GM18870 (cell line): ENCODE results near the gene PPIL4.
A peak's percentile ranks its signal among the peaks of the same experiment; 100 is the strongest.

Source experiments
- ATAC-seq: cut with Tn5 transposase; IDR thresholded peaks from one replicate; pipeline ENCODE4 v1.9.1; 2021; ENCODE audit warnings: moderate library complexity; ENCODE audit not compliant: unreplicated experiment

The PPIL4 gene

DNA sequence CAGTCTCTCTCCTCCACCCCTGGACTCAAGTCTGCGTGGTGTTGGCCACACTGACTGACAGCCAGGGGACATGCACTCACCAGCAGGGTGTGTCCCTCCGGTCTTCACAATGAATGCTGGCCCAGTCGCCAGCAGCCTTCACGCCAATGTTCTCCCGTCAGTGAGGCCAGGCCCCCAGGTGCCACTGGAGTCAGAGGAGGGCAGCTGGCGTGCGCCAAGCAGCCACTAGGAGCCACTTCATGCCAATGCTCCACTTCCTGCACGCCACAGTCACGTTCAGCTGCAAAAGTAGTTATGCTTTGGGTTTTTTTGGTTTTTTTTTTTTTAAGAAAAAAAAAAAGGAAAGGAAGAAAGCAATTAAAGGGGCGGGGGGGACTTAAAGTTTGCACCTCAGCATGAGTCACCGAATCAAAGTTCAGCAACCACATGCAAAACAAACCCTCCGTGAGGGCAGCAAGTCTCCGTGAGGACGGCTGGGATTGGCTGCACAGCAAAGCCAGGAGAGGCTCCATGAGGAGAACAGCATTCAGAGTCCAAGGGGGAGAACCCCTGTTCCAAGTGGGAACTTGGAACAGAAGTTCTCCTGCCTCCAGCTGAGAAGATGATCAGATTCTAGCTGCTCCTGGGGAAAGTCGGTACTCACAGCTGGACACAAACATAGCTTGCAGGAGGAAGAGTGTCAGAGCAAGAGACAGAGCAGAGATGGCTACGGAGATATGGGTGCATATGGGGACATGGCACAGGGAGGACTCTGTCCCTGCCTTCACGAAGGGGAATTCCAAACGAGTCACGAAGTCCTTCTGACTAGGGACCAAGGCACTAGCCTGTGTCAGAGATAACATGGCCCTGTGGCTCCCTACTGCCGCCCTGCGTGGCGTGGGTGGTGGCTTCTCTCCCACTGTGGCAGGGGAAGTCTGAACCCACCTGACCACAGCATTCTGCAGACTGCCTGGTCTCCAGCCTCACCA lies 60.8 kb downstream of the PPIL4 start, which contains the start of gene ZC3H12D:
TSS of gene ZC3H12D (minus strand) at position 282 of the 968 bp plus-strand sequence. CDS start 10,471 bp downstream, outside the sequence.
- peak; percentile 44 for ATAC-seq

DNA sequence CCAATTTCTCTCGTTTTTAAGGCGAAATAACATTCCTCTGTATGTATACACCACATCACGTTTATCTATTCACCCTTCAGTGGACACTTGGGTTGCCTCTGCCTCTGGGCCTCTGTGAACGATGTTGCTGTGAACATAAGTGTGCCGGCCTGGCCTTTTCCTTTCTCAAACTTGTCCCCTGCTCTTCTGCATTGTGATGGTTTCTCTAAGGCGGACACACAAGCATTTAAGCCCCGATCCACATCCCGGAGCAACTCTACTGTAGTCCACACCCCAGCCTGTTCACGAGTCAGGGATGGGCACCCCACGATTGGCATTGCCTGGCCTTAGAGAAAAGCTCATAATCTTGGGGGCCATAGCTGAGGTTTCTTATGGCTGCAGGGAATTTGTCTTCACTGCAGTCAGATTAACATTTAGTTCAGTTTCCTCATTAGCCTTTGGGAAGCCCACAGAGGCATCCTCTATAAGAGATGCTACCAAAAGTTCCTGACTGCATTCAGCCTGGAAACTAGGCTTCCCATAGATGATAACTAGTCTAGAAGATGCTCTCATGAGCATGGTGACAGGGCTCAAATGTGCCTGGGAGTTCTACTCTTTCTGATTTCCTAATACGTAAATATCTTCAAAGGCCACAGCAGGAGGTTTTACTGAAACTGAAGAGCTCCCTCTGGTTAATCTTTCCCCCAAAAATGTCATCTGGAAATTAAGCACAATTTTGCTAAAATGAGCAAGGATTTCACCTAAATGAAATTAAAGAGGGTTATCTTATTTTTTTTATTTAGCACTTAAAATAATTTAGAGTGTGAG lies 61.8 kb downstream of the PPIL4 start:
- no peak for ATAC-seq

DNA sequence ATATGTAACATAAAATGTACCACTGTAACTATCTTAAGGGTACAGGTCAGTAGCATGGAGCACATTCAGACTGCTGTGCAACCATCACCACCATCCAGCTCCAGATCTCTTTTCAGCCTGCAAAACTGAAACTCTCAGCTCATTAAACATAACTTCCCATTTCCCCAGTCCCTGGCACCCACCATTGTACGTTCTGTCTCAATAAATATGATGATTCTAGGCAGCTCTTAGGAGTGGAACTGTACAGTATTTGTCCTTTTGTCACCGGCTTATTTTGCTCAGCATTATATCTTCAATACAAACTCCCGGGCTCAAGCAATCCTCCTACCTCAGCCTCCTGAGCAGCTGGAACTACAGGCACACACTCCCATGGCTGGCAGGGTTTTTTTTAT lies 62.5 kb downstream of the PPIL4 start:
- ATAC-seq = no peak

DNA sequence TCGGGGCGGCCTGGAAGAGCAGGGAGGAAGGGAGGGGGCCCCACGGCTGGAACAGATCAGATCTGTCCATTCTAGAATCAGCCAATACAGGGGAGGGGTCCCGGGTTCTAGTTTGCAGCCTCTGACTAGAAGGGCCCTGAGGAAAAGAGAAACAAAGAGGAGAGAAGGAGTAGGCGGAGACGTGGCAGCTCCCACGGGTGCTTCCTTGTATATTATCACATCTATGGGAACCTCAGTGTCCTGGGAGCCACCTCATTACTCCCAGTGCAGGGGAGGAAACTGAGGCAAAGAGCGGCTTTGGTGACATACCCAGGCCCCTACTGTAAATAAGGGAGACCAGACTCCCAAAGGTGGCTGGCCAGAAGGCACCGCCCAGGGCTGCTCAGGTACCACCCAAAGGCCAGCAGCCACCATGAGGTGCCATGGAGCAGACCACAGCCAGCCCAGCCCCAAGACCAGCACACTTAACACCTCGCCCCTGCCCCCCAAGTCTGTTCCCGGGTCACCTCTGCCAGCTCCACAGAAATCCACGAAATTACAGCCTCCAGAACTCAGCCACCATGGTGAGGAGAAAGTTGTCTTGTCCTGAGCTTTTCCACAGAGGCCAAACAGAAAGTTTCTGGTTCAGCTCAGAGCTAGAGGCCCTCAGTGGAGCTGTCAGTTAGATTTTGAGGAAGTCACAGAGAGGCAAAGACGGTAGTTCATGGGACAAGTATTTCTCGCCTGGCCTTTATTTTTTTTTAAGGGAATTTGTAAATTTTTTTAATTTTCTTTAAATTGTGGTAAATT lies 63.1 kb downstream of the PPIL4 start:
- no peak for ATAC-seq

DNA sequence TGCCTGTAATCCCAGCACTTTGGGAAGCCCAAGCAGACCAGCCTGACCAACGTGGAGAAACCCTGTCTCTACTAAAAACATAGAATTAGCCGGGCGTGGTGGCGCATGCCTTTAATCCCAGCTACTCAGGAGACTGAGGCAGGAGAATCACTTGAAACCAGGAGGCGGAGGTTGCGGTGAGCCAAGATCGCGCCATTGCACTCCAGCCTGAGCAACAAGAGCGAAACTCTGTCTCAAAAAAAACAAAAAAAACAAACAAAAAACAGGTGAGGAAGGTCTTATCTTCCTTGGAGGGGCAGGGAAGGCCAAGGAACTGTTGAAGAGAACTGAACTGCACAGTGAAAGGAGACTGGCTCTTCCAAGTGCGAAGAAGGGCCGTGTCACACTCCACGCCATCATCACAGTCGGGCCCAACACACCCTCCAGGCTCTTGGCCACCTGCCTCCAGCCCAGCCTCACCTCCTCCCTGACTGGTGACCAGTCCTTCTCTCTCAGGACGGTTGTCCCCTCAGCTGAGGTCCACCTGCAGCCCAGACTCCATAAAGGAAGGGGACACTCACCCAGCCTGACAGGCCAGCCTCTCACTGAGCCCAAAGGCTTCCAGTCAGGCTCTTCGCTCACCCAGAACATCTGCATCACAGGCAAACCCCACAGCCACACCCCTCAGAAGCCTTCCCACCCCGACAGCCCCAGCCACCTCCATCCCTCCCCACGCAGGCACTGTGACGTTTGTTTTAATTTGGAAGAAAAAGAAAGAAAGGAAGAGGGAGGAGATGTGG lies 65.2 kb downstream of the PPIL4 start:
- ATAC-seq = no peak

DNA sequence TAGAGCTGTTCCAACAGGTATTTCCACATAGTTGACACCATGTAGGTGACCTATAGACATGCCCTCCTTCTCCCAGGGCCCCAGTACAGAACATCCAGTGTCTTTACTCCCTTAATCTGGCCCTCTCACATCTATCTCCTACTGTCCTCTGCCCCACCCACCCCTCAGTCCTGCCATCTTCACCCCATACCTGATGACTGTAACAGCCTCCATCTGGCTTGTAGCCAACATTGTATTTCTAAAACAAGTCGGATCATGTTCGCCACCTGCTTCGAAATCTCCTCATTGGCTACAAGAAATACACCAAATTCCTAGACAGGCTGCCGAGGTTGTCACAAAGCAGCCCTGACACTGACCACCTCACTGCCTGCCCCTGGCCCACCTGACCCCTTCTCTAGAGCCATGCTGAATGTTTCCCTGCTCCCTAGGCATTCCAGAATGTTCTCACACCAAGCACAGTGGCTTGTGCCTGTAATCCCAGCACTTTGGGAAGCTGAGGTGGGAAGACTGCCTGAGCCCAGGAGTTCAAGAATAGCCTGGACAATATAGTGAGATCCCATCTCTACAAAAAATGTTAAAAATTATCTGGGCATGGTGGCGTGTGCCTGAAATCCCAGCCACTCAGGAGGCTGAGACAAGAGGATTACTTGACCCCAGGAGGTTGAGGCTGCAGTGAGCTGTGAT lies 67.1 kb downstream of the PPIL4 start:
- ATAC-seq = no peak

DNA sequence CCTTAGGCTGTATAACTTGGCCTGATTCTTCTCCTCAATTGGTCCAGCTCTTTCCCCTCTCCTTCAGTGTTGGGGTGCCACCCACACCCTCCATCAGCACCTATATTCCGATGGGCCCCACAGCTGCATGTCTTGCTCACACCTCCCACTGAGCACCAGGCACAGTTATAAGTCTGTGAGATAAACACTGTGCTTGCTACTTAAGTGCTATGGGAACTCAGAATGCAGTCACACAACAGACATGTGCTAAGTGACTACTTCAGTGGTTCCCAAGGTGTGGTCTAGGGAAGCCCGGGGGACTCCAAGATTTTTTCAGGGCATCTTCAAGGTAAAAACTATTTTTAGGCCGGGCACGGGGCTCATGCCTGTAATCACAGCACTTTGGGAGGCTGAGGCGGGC lies 68.3 kb downstream of the PPIL4 start:
- ATAC-seq = no peak

DNA sequence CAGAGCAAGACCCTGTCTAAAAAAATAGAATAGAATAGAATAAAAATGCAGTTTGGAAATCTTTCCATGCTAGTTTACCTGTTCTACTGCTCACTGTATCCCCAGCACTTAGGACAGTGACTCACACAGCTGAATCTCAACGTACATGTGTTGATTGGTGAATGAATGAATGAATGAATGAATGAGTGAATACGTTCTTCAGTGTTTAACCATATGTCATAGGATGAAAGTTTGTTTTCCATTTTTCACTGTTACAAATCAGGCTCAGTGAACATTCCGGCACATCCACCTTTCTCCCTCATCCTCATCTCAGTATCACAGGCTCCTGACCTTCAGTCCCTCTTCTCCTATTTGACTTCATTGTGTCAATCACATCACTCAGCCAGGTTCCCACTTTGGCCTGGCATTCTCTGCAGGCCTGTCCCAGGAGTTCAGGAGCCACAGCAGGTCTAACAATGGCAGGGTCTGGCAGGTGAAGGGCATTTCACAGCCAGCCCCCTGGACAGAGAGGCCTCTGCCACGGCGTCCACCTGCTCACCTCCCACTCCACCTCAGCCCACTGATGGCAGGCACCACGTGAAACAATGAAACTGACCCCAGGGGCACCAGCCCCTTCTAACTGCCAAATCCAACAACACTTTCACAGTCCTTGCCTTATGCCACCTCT lies 68.9 kb downstream of the PPIL4 start:
- no peak for ATAC-seq

DNA sequence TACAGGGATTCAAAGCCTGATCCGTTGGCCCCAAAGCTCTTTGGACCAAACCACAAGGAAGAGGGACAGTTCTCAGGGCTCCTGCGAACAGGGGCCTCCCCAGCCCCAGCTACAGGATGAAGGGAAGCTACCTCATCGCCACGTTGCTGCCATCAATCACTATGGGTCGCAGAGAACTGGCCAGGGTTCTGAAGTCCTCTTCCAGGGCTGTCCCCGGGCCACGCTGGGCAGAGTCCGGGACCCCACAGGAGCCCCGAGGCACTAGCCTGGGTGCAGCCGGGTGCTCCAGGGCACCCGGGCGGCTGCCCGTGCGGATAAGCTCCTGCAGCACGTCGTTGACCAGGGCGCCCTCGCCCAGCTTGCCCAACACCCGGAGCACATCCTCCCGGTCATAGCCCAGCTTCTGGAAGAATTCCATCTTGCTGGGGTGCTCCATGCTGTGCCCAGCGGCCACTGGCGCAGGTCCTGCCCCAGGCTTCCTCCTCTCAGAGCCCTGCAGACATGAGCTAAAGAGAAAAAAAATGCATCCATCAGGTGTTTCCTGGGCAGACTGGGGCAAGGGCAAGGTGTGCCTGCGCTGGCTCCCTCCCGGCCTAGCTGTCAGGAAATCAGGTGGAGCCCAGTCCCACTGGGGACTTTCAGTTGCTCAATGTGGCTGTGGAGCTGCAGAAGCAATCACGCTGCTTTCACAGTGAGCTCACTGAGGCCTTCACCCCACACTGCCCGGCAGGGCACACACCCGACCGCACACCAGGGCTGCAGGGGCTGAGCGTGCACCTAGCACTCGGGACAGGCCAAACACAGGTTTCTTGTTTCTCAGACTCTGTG lies 71.5 kb downstream of the PPIL4 start:
- no peak for ATAC-seq

DNA sequence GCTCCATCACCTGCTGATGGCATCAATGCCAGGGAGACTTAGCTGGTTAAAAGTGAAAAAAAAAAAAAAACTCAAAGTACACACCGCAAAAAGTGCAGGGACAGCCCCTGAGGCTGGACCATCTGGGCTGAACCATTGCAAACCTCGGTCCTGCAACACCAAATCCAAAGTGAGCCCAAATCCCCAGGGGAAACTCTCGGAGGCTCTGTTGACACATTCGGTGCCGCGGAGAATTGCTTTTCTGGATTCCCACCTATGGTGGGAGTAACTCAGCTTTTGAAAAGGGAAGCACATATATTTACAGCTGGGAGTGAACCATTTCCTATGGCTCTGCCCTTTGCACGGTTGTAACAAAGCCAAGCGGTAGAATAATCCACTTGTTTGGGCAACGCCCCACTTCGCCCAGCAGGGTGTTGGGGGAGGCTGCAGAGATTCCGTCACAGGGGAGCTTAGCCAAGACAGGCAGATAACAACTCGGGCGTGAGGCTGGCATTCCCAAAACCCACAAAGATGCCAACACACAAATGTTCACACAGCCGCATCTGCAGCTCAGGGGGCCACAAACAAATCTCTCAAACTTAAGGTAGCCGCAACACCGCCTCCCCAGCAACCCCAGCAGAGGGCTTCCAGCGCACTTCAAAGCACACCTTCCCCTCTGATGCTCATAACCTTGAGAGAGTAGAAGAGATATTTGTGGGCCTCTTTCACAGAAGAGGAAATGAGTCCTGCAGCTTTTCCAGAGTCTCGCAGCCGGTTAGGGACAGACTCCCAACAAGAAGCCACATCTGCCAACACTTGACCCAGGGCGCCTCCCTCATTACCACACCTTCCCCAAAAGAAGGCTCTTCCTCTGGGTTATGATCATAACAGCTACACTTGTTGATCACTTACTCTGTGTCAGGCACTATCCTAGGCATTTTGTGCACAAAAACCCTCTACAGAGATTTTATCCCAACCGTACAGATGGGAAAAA lies 72.5 kb downstream of the PPIL4 start:
- no peak for ATAC-seq

DNA sequence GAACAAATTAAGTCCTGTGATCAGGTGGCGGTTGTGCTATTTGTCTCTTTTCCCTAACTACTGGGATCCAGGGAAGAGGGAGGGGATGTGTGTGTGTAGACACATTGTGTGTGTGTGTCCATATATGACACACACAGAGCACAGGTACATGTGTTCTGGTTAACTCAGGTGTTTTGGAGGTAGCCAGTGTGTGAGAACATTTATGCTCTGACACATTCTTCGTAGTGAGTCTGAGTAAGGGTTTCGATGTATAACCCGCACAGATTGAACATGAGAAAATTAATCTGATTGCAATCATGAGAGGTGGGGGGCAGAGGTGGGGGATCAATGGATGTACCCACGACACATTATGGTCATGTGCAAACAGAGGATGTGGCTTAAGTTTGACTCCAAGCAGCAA lies 73.6 kb downstream of the PPIL4 start:
- no peak for ATAC-seq

DNA sequence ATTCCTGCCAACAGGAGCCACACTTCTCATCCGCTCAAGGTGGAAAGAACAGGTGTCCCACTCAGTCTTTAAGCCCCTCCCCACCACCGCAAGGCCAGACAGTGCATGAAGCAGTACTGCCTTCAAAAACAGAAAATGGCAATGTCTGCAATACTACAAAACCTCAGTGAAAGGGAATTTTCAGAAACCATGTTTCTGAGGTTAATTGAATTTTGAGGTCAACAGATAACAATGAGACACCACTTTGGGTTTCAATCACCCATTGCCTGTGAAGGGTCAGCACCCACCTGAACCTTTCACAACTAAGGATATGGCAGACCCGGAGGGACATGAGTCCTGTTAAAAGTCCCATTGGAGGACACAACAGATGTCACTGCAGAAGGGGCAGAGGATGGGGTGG lies 74.0 kb downstream of the PPIL4 start:
- peak; percentile 39 for ATAC-seq

DNA sequence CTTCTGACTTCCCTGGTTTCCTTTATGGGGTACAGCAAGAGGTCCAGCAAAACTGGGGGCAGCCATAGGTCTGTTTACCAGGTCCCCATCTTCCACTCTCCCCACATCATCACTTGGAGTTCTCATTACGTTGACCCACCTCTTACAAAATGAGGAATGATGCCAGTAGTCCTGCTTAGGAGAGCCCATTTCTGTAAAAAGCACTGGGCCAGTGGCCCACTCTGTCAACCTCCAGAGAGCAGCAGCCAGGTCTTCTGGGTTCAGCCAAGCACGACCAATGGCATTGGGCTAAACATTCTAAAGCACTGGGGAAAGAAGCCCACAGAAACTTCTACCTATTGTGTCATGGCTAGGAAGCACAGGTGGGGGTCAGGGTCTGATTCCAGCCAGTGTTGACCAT lies 74.9 kb downstream of the PPIL4 start:
- no peak for ATAC-seq

DNA sequence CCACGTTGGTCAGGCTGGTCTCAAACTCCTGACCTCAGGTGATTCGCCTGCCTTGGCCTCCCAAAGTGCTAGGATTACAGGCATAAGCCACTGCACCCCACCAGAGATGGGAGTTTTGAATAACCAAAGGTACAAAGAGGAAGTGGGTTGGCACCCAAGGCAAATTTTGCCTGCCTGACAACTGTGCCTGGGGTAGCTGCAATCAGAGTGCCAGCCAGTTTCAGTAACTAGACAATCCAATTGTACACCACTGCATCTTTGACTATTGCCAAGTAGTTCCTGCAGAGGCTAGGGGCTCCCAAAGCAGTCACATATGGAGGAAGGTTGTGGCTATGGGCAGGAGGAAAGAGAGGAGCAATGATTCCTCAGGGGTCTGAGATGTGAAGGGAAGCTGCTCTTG lies 77.7 kb downstream of the PPIL4 start:
- peak; percentile 29 for ATAC-seq

DNA sequence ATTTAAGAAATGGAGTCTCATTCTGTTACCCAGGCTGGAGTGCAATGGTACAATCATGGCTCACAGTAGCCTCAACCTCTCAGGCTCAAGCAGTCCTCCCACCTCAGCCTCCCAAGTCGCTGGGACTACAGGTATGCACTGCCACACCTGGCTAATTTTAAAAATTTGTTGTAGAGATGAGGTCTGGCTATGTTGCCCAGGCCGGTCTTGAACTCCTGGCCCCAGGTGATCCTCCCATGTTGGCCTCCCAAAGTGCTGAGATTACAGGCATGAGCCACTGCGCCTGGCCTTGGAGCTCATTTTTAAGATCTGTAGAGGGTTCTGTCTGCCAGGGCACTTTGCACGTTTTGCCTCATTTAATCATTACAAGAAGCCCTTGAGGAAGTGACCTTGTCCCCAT lies 78.6 kb downstream of the PPIL4 start:
- ATAC-seq = no peak

DNA sequence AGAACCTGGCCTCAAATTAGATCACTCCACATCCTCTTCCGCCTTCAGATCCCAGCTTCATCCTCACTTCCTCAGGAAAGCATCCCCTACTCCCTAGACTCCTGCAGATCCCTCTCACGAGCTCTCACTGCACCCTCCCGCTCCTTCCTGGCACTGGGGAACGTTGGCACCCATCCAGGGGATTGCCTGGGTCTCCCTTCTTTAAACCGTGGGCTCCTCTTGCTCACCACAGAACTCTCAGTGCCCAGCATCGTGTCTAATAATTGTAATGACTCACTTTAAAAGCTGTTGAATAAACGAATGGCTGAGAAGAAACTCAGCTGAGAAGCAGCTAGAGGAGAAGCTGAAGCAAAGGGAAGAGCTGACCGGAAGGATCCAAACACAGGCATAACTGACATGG lies 81.4 kb downstream of the PPIL4 start:
- ATAC-seq = no peak

DNA sequence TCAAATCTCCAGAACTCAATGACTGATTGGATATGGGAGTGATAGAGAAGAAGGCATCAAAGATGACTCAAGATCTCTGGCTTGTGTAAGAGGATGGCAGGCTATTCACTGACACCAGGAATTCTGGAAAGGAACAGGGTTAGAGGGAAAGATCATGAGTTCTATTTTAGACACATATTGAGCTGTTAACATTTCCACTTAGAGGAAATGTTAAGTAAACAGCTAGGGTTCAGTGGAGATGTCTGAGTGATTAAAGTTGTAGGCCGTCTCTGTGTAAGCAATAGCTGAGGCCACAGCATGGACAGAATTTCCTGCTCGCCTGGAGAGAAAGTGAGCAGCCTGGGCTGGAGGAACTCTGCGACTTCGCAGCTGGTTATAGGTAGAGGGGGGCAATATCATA lies 82.1 kb downstream of the PPIL4 start:
- no peak for ATAC-seq
